ENCODE data around the gene NDUFB11. TPM values are rescaled to one million over a fixed set of nuclear protein-coding genes. Genes with fewer than 3 reads are reported as not detected.

The NDUFB11 gene
- 10 to 100 TPM; 53.2 to 60.6 TPM for total RNA-seq
- polyA plus RNA-seq: 100 to 1,000 TPM; 170 to 180 TPM

- H3K36me3 Mint-ChIP-seq: peaks cover 16 to 38% of the 10 kb centered on the region in 2 donors
- H3K4me3 Mint-ChIP-seq: peak within 1 kb of the TSS; percentile 94 to 99 (median 96)
- intact Hi-C loops (cut with micrococcal nuclease): loop anchor here (1.0 to 5.0 kb wide), 7 partner anchors 16 to 514 kb away; partner anchors contain the start of genes ELK1, USP11 and UXT
- peak within 1 kb of the TSS; percentile 95 to 99 (median 98) for H3K27ac Mint-ChIP-seq
- H3K27me3 Mint-ChIP-seq: no peaks in the 10 kb centered on the region
- H3K4me3 ChIP-seq (ENCODE audit: low read length in 2 of 2): peak within 1 kb of the TSS; percentile 69 to 73
- H3K27ac ChIP-seq (ENCODE audit: low read depth, low read length): peak within 1 kb of the TSS; percentile 91
- H3K27me3 ChIP-seq (ENCODE audit: insufficient read depth, low read length): no peaks in the 10 kb centered on the region
- no peaks in the 10 kb centered on the region for H3K9me3 ChIP-seq (ENCODE audit: control insufficient read depth in 1 of 2, low read length in 2 of 2)
- peaks cover 0 to 3% (median 0%) of the 10 kb centered on the region in 8 donors for H3K9me3 Mint-ChIP-seq
- peaks cover 19 to 52% (median 33%) of the 10 kb centered on the region in 4 donors for H3K4me1 Mint-ChIP-seq
- DNase-seq: peak; percentile 87 to 95 (median 91)
- ChIA-PET CTCF (ENCODE audit: partially characterized antibody) (interaction anchor here (0.7 to 2.9 kb wide), 11 partner anchors 8 to 378 kb away, joined by 3 to 18 read pairs (median 4); no protein-coding TSS in a partner anchor), POLR2A (ENCODE audit: partially characterized antibody) (interaction anchor here (0.6 to 4.6 kb wide), 18 partner anchors 9 to 509 kb away, joined by 3 to 54 read pairs (median 5); partner anchors contain the start of genes ARAF, CDK16, ELK1 and USP11)
- peaks cover 7% of the 10 kb centered on the region for H3K36me3 ChIP-seq (ENCODE audit: insufficient read depth, low read length)
- H3K4me1 ChIP-seq (ENCODE audit: insufficient read depth, low read length): peaks cover 36% of the 10 kb centered on the region
Measured at GRCh38 chrX:47144626-47145394, at the start of gene NDUFB11, which contains the start of gene RBM10. NDUFB11 (minus strand) TSS chrX:47144702; CDS start chrX:47144679, 23 bp downstream. RBM10 (plus strand) TSS chrX:47145221; CDS start chrX:47147482, 2,261 bp downstream.

- intact Hi-C loops (cut with micrococcal nuclease): loop anchor here (1.0 to 5.0 kb wide), 9 partner anchors 25 to 457 kb away; partner anchors contain the start of genes CDK16, ELK1, USP11 and ZNF41
- Mint-ChIP-seq H3K27me3 (no peaks in the 10 kb centered on the region), H3K4me3 (peak within 1 kb of the TSS; percentile 97 to 99 (median 99)), H3K9me3 (peaks cover 0 to 3% (median 0%) of the 10 kb centered on the region in 8 donors), H3K27ac (peak within 1 kb of the TSS; percentile 94 to 100 (median 99)), H3K36me3 (peaks cover 12 to 31% of the 10 kb centered on the region in 2 donors), H3K4me1 (peaks cover 33 to 75% (median 62%) of the 10 kb centered on the region in 4 donors)
- ChIA-PET POLR2A (ENCODE audit: partially characterized antibody) (interaction anchor here (0.8 to 2.6 kb wide), 5 partner anchors 24 to 454 kb away, joined by 3 to 12 read pairs (median 7); partner anchors contain the start of gene USP11), CTCF (ENCODE audit: partially characterized antibody) (interaction anchor here (1.4 to 4.0 kb wide), 4 partner anchors 49 to 330 kb away, joined by 3 to 54 read pairs (median 12); partner anchors contain the start of genes NDUFB11 and RBM10)
- Histone ChIP-seq H3K4me3 (ENCODE audit: low read length in 2 of 2) (peak within 1 kb of the TSS; percentile 69 to 82), H3K9me3 (ENCODE audit: control insufficient read depth in 1 of 2, low read length in 2 of 2) (no peaks in the 10 kb centered on the region), H3K27me3 (ENCODE audit: insufficient read depth, low read length) (no peaks in the 10 kb centered on the region), H3K4me1 (ENCODE audit: insufficient read depth, low read length) (peaks cover 64% of the 10 kb centered on the region), H3K27ac (ENCODE audit: low read depth, low read length) (peak within 1 kb of the TSS; percentile 96), H3K36me3 (ENCODE audit: insufficient read depth, low read length) (peaks cover 4% of the 10 kb centered on the region)
- DNase-seq: peak; percentile 95 to 97 (median 96)
Measured at GRCh38 chrX:47193475-47194193, 49.1 kb upstream of the NDUFB11 start, which contains the start of gene UBA1. UBA1 (plus strand) TSS chrX:47193829; CDS start chrX:47198803, 4,974 bp downstream.

GRCh38 chrX:47191806-47192401, 47.4 kb upstream of the NDUFB11 start:
- Histone ChIP-seq H3K4me1 (ENCODE audit: insufficient read depth, low read length) (peaks cover 47% of the 10 kb centered on the region), H3K9me3 (ENCODE audit: control insufficient read depth in 1 of 2, low read length in 2 of 2) (no peaks in the 10 kb centered on the region), H3K27me3 (ENCODE audit: insufficient read depth, low read length) (no peaks in the 10 kb centered on the region), H3K27ac (ENCODE audit: low read depth, low read length) (peak overlapping the region; percentile 73), H3K4me3 (ENCODE audit: low read length in 2 of 2) (peak overlapping the region in 1 of 2 donors; percentile 67), H3K36me3 (ENCODE audit: insufficient read depth, low read length) (no peaks in the 10 kb centered on the region)
- Mint-ChIP-seq H3K36me3 (peaks cover 0 to 17% of the 10 kb centered on the region in 2 donors), H3K4me1 (peaks cover 27 to 62% (median 48%) of the 10 kb centered on the region in 4 donors), H3K27me3 (no peaks in the 10 kb centered on the region), H3K4me3 (peak overlapping the region; percentile 88 to 96 (median 91)), H3K27ac (peak overlapping the region; percentile 32 to 95 (median 92)), H3K9me3 (peaks cover 0 to 3% (median 0%) of the 10 kb centered on the region in 8 donors)
- POLR2A ChIA-PET (ENCODE audit: partially characterized antibody): interaction anchor here (0.8 to 2.0 kb wide), 7 partner anchors 18 to 331 kb away, joined by 3 to 28 read pairs (median 7); partner anchors contain the start of genes CDK16, NDUFB11 and RBM10
- intact Hi-C loops (cut with micrococcal nuclease): loop anchor here (5.0 kb wide), 2 partner anchors 290 to 445 kb away; partner anchors contain the start of gene ZNF41
- CTCF ChIA-PET (ENCODE audit: partially characterized antibody): interaction anchor here (0.7 to 4.0 kb wide), 6 partner anchors 26 to 334 kb away, joined by 3 to 54 read pairs (median 7); partner anchors contain the start of genes NDUFB11 and RBM10
- DNase-seq: no peak

GRCh38 chrX:47191331-47191730, 46.8 kb upstream of the NDUFB11 start:
- H3K27me3 Mint-ChIP-seq: no peaks in the 10 kb centered on the region
- peak overlapping the region; percentile 88 to 96 (median 91) for H3K4me3 Mint-ChIP-seq
- peaks cover 0 to 3% (median 0%) of the 10 kb centered on the region in 8 donors for H3K9me3 Mint-ChIP-seq
- peak; percentile 39 to 72 (median 44) for DNase-seq
- POLR2A ChIA-PET (ENCODE audit: partially characterized antibody): interaction anchor here (0.7 to 2.0 kb wide), 13 partner anchors 18 to 440 kb away, joined by 3 to 28 read pairs (median 5); partner anchors contain the start of genes CDK16, NDUFB11, RBM10 and USP11
- Histone ChIP-seq H3K27me3 (ENCODE audit: insufficient read depth, low read length) (no peaks in the 10 kb centered on the region), H3K4me3 (ENCODE audit: low read length in 2 of 2) (peak overlapping the region; percentile 44 to 67), H3K9me3 (ENCODE audit: control insufficient read depth in 1 of 2, low read length in 2 of 2) (no peaks in the 10 kb centered on the region), H3K36me3 (ENCODE audit: insufficient read depth, low read length) (no peaks in the 10 kb centered on the region), H3K27ac (ENCODE audit: low read depth, low read length) (peak overlapping the region; percentile 73), H3K4me1 (ENCODE audit: insufficient read depth, low read length) (peaks cover 41% of the 10 kb centered on the region)
- H3K4me1 Mint-ChIP-seq: peaks cover 22 to 57% (median 42%) of the 10 kb centered on the region in 4 donors
- intact Hi-C loops (cut with micrococcal nuclease): loop anchor here (5.0 kb wide), 2 partner anchors 291 to 446 kb away; partner anchors contain the start of gene ZNF41
- H3K27ac Mint-ChIP-seq: peak overlapping the region; percentile 90 to 95 (median 92)
- CTCF ChIA-PET (ENCODE audit: partially characterized antibody): interaction anchor here (0.7 to 4.0 kb wide), 6 partner anchors 26 to 335 kb away, joined by 3 to 54 read pairs (median 7); partner anchors contain the start of genes NDUFB11 and RBM10
- H3K36me3 Mint-ChIP-seq: peaks cover 0 to 17% of the 10 kb centered on the region in 2 donors

- Mint-ChIP-seq H3K27me3 (no peaks in the 10 kb centered on the region), H3K4me1 (peaks cover 16 to 50% (median 36%) of the 10 kb centered on the region in 4 donors), H3K4me3 (peak overlapping the region; percentile 88 to 96 (median 91)), H3K27ac (peak overlapping the region; percentile 90 to 95 (median 92)), H3K9me3 (peaks cover 0 to 3% (median 0%) of the 10 kb centered on the region in 8 donors), H3K36me3 (peaks cover 3 to 14% of the 10 kb centered on the region in 2 donors)
- Histone ChIP-seq H3K4me3 (ENCODE audit: low read length in 2 of 2) (peak overlapping the region; percentile 44 to 67), H3K4me1 (ENCODE audit: insufficient read depth, low read length) (peaks cover 35% of the 10 kb centered on the region), H3K27me3 (ENCODE audit: insufficient read depth, low read length) (no peaks in the 10 kb centered on the region), H3K36me3 (ENCODE audit: insufficient read depth, low read length) (no peaks in the 10 kb centered on the region), H3K9me3 (ENCODE audit: control insufficient read depth in 1 of 2, low read length in 2 of 2) (no peaks in the 10 kb centered on the region), H3K27ac (ENCODE audit: low read depth, low read length) (peak overlapping the region; percentile 73)
- POLR2A ChIA-PET (ENCODE audit: partially characterized antibody): interaction anchor here (0.7 to 2.0 kb wide), 13 partner anchors 17 to 440 kb away, joined by 3 to 28 read pairs (median 5); partner anchors contain the start of genes CDK16, NDUFB11, RBM10 and USP11
- intact Hi-C loops (cut with micrococcal nuclease): loop anchor here (1.0 to 5.0 kb wide), 4 partner anchors 46 to 447 kb away; partner anchors contain the start of genes NDUFB11 and ZNF41
- peak; percentile 75 to 85 (median 84) for DNase-seq
- CTCF ChIA-PET (ENCODE audit: partially characterized antibody): interaction anchor here (0.7 to 4.0 kb wide), 6 partner anchors 27 to 336 kb away, joined by 3 to 54 read pairs (median 7); partner anchors contain the start of genes NDUFB11 and RBM10
Measured at GRCh38 chrX:47190445-47191269, 46.2 kb upstream of the NDUFB11 start.

Data from CD4-positive, alpha-beta memory T cell (primary cell).